ENCODE results near the gene PNPT1. TPM values are rescaled to one million over a fixed set of nuclear protein-coding genes. Genes with fewer than 3 reads are reported as not detected.

PNPT1 gene
- total RNA-seq, 1 donor from 2014 or later, result 22.3 TPM

GRCh38 chr2:55729136-55729685 is 35.6 kb upstream of the PNPT1 start:
- H3K4me3 ChIP-seq (ENCODE audit: low read depth, low read length), result no peak overlapping the region
- H3K36me3 ChIP-seq (ENCODE audit: control insufficient read depth, insufficient read depth, low read length), result no peaks in the 10 kb centered on the region
- TF ChIP-seq CTCF (IDR thresholded peaks at IDR 0.05; ENCODE audit: insufficient read depth, low read length, poor library complexity, severe bottlenecking), result no peak
- H3K27me3 ChIP-seq (ENCODE audit: control insufficient read depth, insufficient read depth, low read length), result no peaks in the 10 kb centered on the region
- DNase-seq (ENCODE audit: low read depth), result no peak

GRCh38 chr2:55721596-55722215 is 28.1 kb upstream of the PNPT1 start:
- no peaks in the 10 kb centered on the region for H3K27me3 ChIP-seq (ENCODE audit: control insufficient read depth, insufficient read depth, low read length)
- TF ChIP-seq CTCF (IDR thresholded peaks at IDR 0.05; ENCODE audit: insufficient read depth, low read length, poor library complexity, severe bottlenecking), result no peak
- no peak for DNase-seq (ENCODE audit: low read depth)
- no peaks in the 10 kb centered on the region for H3K36me3 ChIP-seq (ENCODE audit: control insufficient read depth, insufficient read depth, low read length)
- no peak overlapping the region for H3K4me3 ChIP-seq (ENCODE audit: low read depth, low read length)

- DNase-seq (ENCODE audit: low read depth), result no peak
- Histone ChIP-seq H3K4me3 (ENCODE audit: low read depth, low read length) (no peak overlapping the region), H3K27me3 (ENCODE audit: control insufficient read depth, insufficient read depth, low read length) (no peaks in the 10 kb centered on the region), H3K36me3 (ENCODE audit: control insufficient read depth, insufficient read depth, low read length) (no peaks in the 10 kb centered on the region)
- TF ChIP-seq CTCF (IDR thresholded peaks at IDR 0.05; ENCODE audit: insufficient read depth, low read length, poor library complexity, severe bottlenecking), result no peak
These were observed 26.8 kb upstream of the PNPT1 start for GRCh38 chr2:55720417-55720816.

GRCh38 chr2:55719852-55720251 is 26.2 kb upstream of the PNPT1 start:
- no peak for DNase-seq (ENCODE audit: low read depth)
- no peak for TF ChIP-seq CTCF (IDR thresholded peaks at IDR 0.05; ENCODE audit: insufficient read depth, low read length, poor library complexity, severe bottlenecking)
- no peak overlapping the region for H3K4me3 ChIP-seq (ENCODE audit: low read depth, low read length)
- no peaks in the 10 kb centered on the region for H3K36me3 ChIP-seq (ENCODE audit: control insufficient read depth, insufficient read depth, low read length)
- no peaks in the 10 kb centered on the region for H3K27me3 ChIP-seq (ENCODE audit: control insufficient read depth, insufficient read depth, low read length)

GRCh38 chr2:55718165-55719008 is 24.7 kb upstream of the PNPT1 start:
- H3K4me3 ChIP-seq (ENCODE audit: low read depth, low read length), result no peak overlapping the region
- H3K27me3 ChIP-seq (ENCODE audit: control insufficient read depth, insufficient read depth, low read length), result no peaks in the 10 kb centered on the region
- peak; percentile 38 for DNase-seq (ENCODE audit: low read depth)
- H3K36me3 ChIP-seq (ENCODE audit: control insufficient read depth, insufficient read depth, low read length), result no peaks in the 10 kb centered on the region
- peak; percentile 78 for TF ChIP-seq CTCF (IDR thresholded peaks at IDR 0.05; ENCODE audit: insufficient read depth, low read length, poor library complexity, severe bottlenecking)
